ENCODE results near the gene TRIM13. TPM values are rescaled to one million over a fixed set of nuclear protein-coding genes. Genes with fewer than 3 reads are reported as not detected.
"Not testable (repeated sequence)": the region's sequence is repeated elsewhere in the genome, so short reads cannot be mapped to it uniquely, and the experiment has no call there.

Gene TRIM13
- total RNA-seq, 1 donor: 21.7 TPM

DNA sequence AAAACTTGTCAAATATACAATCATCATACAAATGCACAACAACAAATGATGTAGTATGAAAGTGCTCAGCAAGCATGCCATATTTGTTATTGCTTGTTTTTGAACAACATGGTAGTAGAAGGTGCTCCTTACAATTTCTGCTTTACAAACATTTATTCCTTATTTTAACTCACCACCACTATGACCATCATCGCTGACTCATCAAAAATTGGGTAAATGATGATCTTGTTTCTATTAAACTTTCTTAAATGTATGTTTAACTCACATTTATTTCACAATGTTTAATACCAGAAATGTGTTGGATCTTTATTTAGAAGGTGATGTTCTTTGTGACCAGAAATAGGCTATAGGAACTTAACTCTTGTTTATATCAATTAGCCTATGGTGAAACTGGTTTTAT is 63.9 kb downstream of the TRIM13 start:
- Histone ChIP-seq H3K27ac (ENCODE audit: low read depth, low read length) (no peak overlapping the region), H4K20me1 (ENCODE audit: insufficient read depth, low read length) (no peaks in the 10 kb centered on the region), H3K4me1 (ENCODE audit: insufficient read depth, low read length) (no peaks in the 10 kb centered on the region), H3K27me3 (ENCODE audit: insufficient read depth, low read length) (no peaks in the 10 kb centered on the region), H3K79me2 (ENCODE audit: insufficient read depth, low read length) (peaks cover 75% of the 10 kb centered on the region), H2AFZ (ENCODE audit: low read length) (no peak overlapping the region), H3K4me3 (ENCODE audit: insufficient read depth, low read length) (no peak overlapping the region), H3K36me3 (ENCODE audit: insufficient read depth, low read length) (peaks cover 44% of the 10 kb centered on the region), H3K4me2 (ENCODE audit: insufficient read depth, low read length) (no peak overlapping the region), H3K9me3 (ENCODE audit: low read depth, low read length) (no peaks in the 10 kb centered on the region)
- TF ChIP-seq CTCF (IDR thresholded peaks at IDR 0.05; ENCODE audit: extremely low read depth, low read depth, low read length): no peak
- DNase-seq (ENCODE audit: insufficient read length, low spot score, missing footprints): no peak

DNA sequence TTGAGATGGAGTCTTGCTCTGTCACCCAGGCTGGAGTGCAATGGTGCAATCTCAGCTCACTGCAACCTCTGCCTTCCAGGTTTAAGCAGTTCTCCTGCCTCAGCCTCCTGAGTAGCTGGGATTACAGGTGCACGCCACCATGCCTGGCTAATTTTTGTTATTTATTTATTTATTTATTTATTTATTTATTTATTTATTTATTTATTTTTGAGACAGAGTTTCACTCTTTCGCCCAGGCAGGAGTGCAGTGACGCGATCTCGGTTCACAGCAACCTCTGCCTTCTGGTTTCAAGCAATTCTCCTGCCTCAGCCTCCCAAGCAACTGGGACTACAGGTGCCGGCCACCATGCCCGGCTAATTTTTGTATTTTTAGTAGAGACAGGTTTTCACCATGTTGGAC is 65.5 kb downstream of the TRIM13 start:
- not testable (repeated sequence) for H3K27ac ChIP-seq (ENCODE audit: low read depth, low read length); H4K20me1 ChIP-seq (ENCODE audit: insufficient read depth, low read length); DNase-seq (ENCODE audit: insufficient read length, low spot score, missing footprints); H3K4me3 ChIP-seq (ENCODE audit: insufficient read depth, low read length); H3K27me3 ChIP-seq (ENCODE audit: insufficient read depth, low read length); H3K9me3 ChIP-seq (ENCODE audit: low read depth, low read length); H2AFZ ChIP-seq (ENCODE audit: low read length); H3K4me1 ChIP-seq (ENCODE audit: insufficient read depth, low read length); H3K4me2 ChIP-seq (ENCODE audit: insufficient read depth, low read length)
- peaks cover 50% of the 10 kb centered on the region for H3K36me3 ChIP-seq (ENCODE audit: insufficient read depth, low read length)
- peaks cover 77% of the 10 kb centered on the region for H3K79me2 ChIP-seq (ENCODE audit: insufficient read depth, low read length)

GRCh38 chr13:50065712-50066111 is 68.9 kb downstream of the TRIM13 start:
- peaks cover 42% of the 10 kb centered on the region for H3K36me3 ChIP-seq (ENCODE audit: insufficient read depth, low read length)
- H3K4me2 ChIP-seq (ENCODE audit: insufficient read depth, low read length): no peak overlapping the region
- no peak for DNase-seq (ENCODE audit: insufficient read length, low spot score, missing footprints)

More at GRCh38 chr13:50065712-50066111, 68.9 kb downstream of the TRIM13 start:
- Histone ChIP-seq H3K4me1 (ENCODE audit: insufficient read depth, low read length) (no peaks in the 10 kb centered on the region), H3K9me3 (ENCODE audit: low read depth, low read length) (no peaks in the 10 kb centered on the region), H3K27ac (ENCODE audit: low read depth, low read length) (peak overlapping the region; percentile 38), H3K27me3 (ENCODE audit: insufficient read depth, low read length) (no peaks in the 10 kb centered on the region), H3K79me2 (ENCODE audit: insufficient read depth, low read length) (peaks cover 84% of the 10 kb centered on the region), H3K4me3 (ENCODE audit: insufficient read depth, low read length) (no peak overlapping the region), H2AFZ (ENCODE audit: low read length) (no peak overlapping the region), H4K20me1 (ENCODE audit: insufficient read depth, low read length) (no peaks in the 10 kb centered on the region)
- TF ChIP-seq CTCF (IDR thresholded peaks at IDR 0.05; ENCODE audit: extremely low read depth, low read depth, low read length): no peak

Small RNA genes lying within 50 kb of the gene (small RNA-seq; reads per million reads assigned to genes)
- gene MIR16-1: 24.9 reads per million, percentile 95 among the genes with 10 or more reads in this experiment
- gene MIR3613: not detected
- gene RF02105: not detected
- gene RF02106: not detected
- not detected for gene RF02107
- gene RF02108: not detected

Other genes with a start within 250 kb of the TRIM13 start
- 42.0 and 43.6 TPM in 2 replicates for gene KPNA3, start 204.4 kb upstream of the TRIM13 start, total RNA-seq
- gene SPRYD7, start 60.7 kb upstream of the TRIM13 start, total RNA-seq: 3.8 and 4.0 TPM in 2 replicates
- 4.0 and 5.0 TPM in 2 replicates for gene KCNRG, start 18.4 kb downstream of the TRIM13 start, total RNA-seq